Measurements from ENCODE around the gene PAOX.
"Not testable (repeated sequence)": the region's sequence is repeated elsewhere in the genome, so short reads cannot be mapped to it uniquely, and the experiment has no call there.

PAOX gene

DNA sequence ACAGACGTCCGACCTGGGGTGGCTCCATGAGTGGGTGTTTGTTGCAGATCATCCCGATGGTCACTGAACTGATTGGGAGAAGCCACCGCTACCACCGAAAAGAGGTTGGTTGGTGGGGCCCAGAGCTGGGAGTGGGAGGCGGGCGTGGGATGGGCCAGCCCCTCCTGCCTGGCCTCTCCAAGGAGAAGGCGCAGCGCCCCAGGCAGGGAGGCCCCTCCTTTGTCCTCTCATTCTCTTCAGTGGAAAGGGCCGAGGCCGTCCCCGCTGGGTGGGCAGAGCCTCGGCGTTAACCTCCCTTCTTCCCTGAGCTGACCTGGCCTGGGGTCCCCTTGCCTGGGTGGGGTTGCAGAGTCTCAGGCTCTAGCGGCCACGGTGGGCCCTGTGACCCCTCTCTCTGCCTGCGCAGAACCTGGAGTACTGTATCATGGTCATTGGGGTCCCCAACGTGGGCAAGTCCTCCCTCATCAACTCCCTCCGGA lies 20.1 kb downstream of the PAOX start:
- Mint-ChIP-seq H3K27ac (no peak overlapping the region), H3K9me3 (no peaks in the 10 kb centered on the region), H3K4me3 (no peak overlapping the region), H3K27me3 (no peaks in the 10 kb centered on the region), H3K4me1 (ENCODE audit: low read depth) (peaks cover 42% of the 10 kb centered on the region), H3K36me3 (ENCODE audit: low read depth) (peaks cover 71% of the 10 kb centered on the region)

DNA sequence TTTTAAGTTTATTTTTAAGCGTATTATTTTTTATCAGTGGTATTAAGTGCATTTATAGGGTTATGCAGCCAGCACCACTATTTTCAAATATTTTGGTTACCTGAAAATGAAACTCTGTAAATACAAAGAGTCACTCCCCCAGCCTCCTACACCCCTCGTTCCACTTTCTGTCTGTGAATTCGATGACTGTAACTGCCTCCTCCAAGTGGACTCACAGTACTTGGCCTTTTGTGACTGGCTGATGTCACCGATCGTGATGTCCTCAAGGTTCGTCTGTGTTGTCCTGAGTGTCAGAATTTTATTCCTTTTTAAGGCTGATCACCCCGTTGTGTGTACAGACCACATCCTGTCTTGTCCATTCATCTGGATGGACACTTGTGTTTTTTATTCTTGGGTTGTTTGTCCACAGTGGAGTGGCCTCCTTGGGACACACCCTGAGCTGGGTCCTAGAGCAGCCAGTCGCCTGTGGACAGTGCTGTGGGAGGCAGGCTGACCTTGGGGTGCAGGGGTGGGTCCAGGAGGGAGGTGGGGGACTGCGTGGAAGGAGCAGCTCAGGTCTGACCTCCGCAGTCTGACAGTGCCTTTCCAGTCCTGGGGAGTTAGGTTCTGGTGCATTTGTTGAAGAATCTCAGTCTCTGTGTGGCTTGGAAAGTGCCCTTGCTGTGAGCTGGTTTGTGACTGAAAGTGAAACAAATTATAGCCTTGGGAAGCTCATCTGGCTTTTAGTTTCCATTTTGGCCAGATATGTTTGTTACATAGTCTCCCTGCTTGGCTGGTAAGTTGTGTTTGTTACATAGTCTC lies 21.8 kb downstream of the PAOX start:
- no peaks in the 10 kb centered on the region for H3K9me3 Mint-ChIP-seq
- no peaks in the 10 kb centered on the region for H3K27me3 Mint-ChIP-seq
- H3K4me3 Mint-ChIP-seq: no peak overlapping the region
- H3K36me3 Mint-ChIP-seq (ENCODE audit: low read depth): peaks cover 78% of the 10 kb centered on the region
- peaks cover 42% of the 10 kb centered on the region for H3K4me1 Mint-ChIP-seq (ENCODE audit: low read depth)
- peak overlapping the region; percentile 50 for H3K27ac Mint-ChIP-seq

DNA sequence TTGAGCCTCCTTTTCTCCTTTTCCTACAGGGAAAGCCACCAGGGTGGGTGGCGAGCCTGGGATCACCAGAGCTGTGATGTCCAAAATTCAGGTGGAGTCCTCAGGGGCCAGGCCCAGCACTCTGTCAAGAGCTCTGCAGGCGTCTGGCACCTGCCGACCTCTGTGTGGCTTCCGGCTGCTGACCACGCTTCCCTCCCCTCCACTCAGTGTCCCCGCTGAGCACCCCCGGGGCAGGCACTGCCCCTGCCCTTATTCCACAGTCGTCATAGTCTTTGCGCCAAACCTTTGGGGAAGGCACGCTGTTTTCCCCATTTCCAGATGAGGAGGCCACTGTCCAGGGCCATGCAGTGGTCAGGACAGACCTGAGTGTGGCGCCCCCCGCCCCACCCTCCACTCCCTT lies 22.4 kb downstream of the PAOX start:
- Mint-ChIP-seq H3K4me1 (ENCODE audit: low read depth) (peaks cover 47% of the 10 kb centered on the region), H3K27me3 (no peaks in the 10 kb centered on the region), H3K4me3 (no peak overlapping the region), H3K36me3 (ENCODE audit: low read depth) (peaks cover 78% of the 10 kb centered on the region), H3K27ac (peak overlapping the region; percentile 50), H3K9me3 (no peaks in the 10 kb centered on the region)

DNA sequence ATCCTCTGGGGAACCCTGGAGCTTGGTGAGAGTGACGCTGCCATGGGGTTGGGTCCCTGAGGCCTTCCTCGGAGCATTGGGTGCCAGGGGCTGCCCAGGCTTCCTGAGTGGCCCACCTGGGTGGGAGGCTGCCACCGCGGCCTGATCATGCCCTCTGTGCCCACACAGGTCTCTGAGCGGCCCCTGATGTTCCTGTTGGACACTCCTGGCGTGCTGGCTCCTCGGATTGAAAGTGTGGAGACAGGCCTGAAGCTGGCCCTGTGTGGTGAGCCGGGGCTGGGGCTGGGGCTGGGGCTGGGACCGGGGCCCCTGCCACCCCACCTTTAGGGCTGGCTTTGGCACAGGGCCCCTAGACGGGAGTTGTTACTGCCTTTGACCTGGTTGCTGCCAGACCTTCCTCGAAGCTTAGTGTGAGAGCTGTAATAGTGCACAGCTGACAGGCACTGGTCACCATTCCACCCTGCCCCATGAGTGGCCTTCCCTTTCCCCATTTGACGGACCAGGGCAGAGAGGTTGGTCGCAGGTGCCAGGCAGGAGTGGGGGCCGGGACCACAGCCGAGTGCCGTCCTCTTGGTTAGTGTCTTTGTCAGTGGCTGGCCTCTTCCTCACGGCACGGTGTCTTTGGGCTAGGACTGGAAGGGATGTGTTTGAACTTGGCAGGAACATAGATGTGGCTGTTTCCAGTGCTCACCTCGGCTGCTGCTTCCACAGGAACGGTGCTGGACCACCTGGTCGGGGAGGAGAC lies 23.1 kb downstream of the PAOX start:
- Mint-ChIP-seq H3K4me1 (ENCODE audit: low read depth) (peaks cover 49% of the 10 kb centered on the region), H3K9me3 (no peaks in the 10 kb centered on the region), H3K36me3 (ENCODE audit: low read depth) (peaks cover 78% of the 10 kb centered on the region), H3K27ac (no peak overlapping the region), H3K4me3 (no peak overlapping the region), H3K27me3 (no peaks in the 10 kb centered on the region)

DNA sequence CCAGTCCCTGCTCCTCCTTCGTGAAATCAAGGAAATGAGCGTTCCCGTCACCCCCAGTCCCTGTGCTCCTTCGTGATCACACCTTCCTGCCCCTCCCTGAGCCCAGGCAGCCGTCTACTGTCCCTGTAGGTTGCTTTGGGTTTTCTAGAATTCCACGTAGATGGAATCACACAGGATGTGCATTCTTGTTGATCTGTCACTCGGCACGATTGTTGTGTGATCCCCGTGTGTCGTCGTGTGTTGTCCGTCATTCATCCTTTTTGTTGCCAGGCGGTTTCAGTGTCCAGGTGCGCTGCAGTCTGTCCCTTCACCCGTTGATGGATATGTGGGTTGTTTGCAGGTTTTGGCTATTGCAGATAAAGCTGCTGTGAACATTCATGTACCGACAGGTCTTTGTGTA lies 24.3 kb downstream of the PAOX start:
- H3K4me1 Mint-ChIP-seq (ENCODE audit: low read depth): peaks cover 55% of the 10 kb centered on the region
- H3K36me3 Mint-ChIP-seq (ENCODE audit: low read depth): peaks cover 77% of the 10 kb centered on the region
- no peaks in the 10 kb centered on the region for H3K9me3 Mint-ChIP-seq
- no peaks in the 10 kb centered on the region for H3K27me3 Mint-ChIP-seq
- no peak overlapping the region for H3K4me3 Mint-ChIP-seq
- no peak overlapping the region for H3K27ac Mint-ChIP-seq

DNA sequence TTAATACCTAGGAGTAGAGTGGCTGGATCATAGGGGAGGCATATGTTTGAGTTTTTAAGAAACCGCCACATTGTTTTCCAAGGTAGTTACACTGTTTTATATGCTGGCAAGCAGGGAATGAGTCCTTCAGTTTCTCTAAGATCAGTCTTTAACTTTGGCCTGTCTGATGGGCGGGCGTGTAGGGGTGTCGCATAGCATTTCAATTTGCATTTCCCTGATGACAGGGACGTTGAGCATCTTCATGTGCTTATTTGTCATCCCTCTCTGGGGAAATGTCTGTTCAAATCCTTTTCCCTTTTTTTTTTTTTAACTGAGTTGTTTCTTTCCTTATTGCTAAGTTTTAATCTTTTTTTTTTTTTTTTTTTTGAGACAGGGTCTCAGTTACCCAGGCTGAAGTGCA lies 24.7 kb downstream of the PAOX start:
- H3K27ac Mint-ChIP-seq: no peak overlapping the region
- peaks cover 57% of the 10 kb centered on the region for H3K4me1 Mint-ChIP-seq (ENCODE audit: low read depth)

DNA sequence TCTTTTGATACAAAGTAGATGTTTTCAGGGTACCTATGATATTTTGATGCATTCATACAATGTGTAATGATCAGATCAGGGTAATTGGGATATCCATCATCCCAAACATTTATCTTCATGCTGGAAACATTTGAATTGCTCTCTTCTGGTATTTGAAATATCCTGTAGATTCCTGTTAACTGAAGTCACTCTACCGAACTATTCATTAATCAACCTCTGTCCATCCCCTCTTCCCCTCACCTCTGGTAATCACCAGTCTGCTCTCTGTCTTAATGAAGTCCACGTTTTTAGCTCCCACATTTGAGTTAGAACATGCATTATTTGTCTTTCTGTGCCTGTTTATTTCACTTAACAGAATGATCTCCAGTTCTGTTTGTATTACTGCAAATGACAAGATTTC lies 26.2 kb downstream of the PAOX start:
- Mint-ChIP-seq H3K36me3 (ENCODE audit: low read depth) (peaks cover 82% of the 10 kb centered on the region), H3K4me3 (no peak overlapping the region), H3K4me1 (ENCODE audit: low read depth) (peaks cover 57% of the 10 kb centered on the region), H3K9me3 (no peaks in the 10 kb centered on the region), H3K27me3 (no peaks in the 10 kb centered on the region), H3K27ac (peak overlapping the region; percentile 29)

More for the DNA sequence above, 24.7 kb downstream of the PAOX start:
- Mint-ChIP-seq H3K9me3 (no peaks in the 10 kb centered on the region), H3K4me3 (no peak overlapping the region), H3K36me3 (ENCODE audit: low read depth) (peaks cover 77% of the 10 kb centered on the region), H3K27me3 (no peaks in the 10 kb centered on the region)

DNA sequence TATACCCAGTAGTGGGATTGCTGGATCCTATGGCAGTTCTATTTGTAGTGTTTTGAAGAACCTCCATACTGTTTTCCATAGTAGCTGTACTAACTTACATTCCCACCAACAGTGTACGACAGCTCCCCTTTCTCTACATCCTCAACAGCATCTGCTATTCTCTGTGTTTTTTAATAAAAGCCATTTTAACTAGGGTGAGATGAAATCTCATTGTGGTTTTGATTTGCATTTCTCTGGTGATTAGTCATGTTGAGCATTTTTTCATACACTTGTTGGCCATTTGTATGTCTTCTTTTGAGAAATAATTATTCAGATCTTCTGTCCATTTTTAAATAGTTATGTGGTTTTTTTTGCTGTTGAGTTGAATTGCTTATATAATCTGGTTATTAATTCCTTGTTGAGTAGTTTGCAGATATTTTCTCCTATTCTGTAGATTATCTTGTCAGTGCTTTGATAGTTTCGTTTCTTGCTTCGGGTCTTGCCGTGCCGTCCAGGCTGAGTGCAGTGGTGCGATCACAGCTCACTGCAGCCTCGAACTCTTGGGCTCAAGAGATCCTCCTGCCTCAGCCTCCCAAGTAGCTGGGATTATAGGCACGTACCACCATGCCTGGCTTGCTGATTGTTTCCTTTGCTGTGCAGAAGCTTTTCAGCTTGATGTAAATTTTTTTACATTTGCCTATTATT lies 26.9 kb downstream of the PAOX start:
- Mint-ChIP-seq H3K4me1 (ENCODE audit: low read depth) (peaks cover 52% of the 10 kb centered on the region), H3K27ac (peak overlapping the region; percentile 17), H3K36me3 (ENCODE audit: low read depth) (peaks cover 82% of the 10 kb centered on the region), H3K27me3 (no peaks in the 10 kb centered on the region), H3K9me3 (peaks cover 4% of the 10 kb centered on the region), H3K4me3 (peak overlapping the region; percentile 18)

DNA sequence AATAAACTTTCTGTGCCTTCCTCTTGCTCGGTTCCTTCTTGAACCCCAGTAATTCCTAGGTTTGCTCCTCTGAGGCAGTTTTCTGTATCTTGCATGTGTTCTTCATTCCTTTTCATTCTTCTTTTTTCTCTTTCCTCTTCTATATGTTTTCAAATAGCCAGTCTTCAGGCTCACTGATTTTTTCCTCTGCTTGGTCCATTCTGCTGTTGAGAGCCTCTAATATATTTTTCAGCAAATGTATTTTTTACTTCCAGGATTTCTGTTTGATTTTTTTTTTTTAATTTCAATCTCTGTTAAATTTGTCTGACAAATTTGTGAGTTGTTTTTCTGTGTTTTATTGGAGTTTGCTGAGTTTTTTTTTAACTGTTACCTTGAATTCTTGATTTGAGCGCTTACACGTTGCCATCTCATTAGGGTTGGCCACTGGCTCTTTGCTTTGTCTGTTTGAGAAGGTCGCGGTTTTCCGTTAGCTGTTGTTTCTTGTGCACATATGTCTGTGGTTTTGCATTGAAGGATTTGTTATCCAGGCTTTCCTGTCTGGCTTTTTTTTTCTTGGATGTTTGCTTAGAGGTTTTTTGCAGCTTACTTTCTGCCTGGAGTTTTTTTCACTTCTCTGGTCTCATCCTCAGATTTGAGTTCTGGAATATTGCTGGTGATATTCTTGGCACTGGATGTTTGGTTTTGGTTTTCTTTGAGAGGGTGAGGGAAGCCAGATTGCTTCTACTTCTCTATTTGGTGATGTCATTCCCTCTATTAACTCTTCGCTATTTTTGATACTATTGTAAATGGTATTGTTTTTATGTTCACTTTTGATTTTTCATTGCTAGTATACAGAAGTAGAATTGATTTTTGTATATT lies 32.7 kb downstream of the PAOX start:
- Mint-ChIP-seq H3K9me3 (peaks cover 21% of the 10 kb centered on the region), H3K36me3 (ENCODE audit: low read depth) (peaks cover 85% of the 10 kb centered on the region), H3K4me3 (no peak overlapping the region), H3K4me1 (ENCODE audit: low read depth) (peaks cover 36% of the 10 kb centered on the region), H3K27ac (peak overlapping the region; percentile 7), H3K27me3 (no peaks in the 10 kb centered on the region)

DNA sequence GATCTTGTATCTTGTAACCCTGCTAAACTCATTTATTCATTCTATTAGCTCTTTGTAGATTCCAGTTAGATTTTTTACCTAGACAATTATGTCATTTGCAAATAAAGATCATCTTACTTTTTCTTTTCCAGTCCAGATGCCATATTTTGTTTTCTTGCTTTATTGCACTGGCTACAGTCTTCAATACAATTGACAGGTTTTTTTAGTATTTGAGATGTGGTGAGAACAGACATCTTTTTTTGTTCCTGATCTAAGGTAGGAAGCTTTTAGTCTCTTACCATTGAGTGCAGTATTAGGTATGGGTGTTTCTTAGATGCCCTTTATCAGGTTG lies 33.3 kb downstream of the PAOX start:
- peaks cover 21% of the 10 kb centered on the region for H3K9me3 Mint-ChIP-seq
- no peaks in the 10 kb centered on the region for H3K27me3 Mint-ChIP-seq
- peaks cover 31% of the 10 kb centered on the region for H3K4me1 Mint-ChIP-seq (ENCODE audit: low read depth)
- peaks cover 79% of the 10 kb centered on the region for H3K36me3 Mint-ChIP-seq (ENCODE audit: low read depth)
- no peak overlapping the region for H3K27ac Mint-ChIP-seq
- H3K4me3 Mint-ChIP-seq: no peak overlapping the region

DNA sequence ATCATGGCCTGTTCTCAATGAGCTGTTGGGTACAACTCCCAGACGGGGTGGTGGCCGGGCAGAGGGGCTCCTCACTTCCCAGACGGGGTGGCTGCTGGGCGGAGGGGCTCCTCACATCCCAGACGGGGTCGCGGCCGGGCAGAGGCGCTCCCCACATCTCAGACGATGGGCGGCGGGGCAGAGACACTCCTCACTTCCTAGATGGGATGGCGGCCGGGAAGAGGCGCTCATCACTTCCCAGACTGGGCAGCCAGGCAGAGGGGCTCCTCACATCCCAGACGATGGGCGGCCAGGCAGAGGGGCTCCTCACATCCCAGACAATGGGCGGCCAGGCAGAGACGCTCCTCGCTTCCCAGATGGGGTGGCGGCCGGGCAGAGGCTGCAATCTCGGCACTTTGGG lies 35.3 kb downstream of the PAOX start:
- H3K27ac Mint-ChIP-seq, H3K4me3 Mint-ChIP-seq, H3K27me3 Mint-ChIP-seq: not testable (repeated sequence)
- H3K4me1 Mint-ChIP-seq (ENCODE audit: low read depth): peaks cover 20% of the 10 kb centered on the region
- H3K36me3 Mint-ChIP-seq (ENCODE audit: low read depth): peaks cover 66% of the 10 kb centered on the region
- H3K9me3 Mint-ChIP-seq: peaks cover 21% of the 10 kb centered on the region

DNA sequence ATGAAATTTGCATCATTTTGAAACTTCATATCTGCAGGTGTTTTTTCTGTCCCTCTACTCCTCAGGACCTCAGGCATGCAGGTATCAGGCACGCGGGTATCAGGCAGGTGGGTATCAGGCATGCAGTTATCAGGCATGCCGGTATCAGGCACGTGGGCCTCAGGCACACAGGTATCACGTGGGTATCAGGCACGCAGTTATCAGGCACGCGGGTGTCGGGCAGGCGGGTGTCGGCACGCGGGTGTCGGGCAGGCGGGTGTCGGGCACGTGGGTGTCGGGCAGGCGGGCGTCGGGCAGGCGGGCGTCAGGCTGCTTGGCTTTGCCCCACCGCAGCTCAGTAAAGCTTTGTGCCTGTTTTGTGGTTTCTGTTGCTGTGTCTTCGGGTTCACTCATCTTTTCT lies 36.7 kb downstream of the PAOX start:
- Mint-ChIP-seq H3K36me3 (ENCODE audit: low read depth) (peaks cover 58% of the 10 kb centered on the region), H3K27ac (no peak overlapping the region), H3K4me1 (ENCODE audit: low read depth) (peaks cover 15% of the 10 kb centered on the region), H3K4me3 (no peak overlapping the region), H3K9me3 (peaks cover 20% of the 10 kb centered on the region), H3K27me3 (no peaks in the 10 kb centered on the region)

DNA sequence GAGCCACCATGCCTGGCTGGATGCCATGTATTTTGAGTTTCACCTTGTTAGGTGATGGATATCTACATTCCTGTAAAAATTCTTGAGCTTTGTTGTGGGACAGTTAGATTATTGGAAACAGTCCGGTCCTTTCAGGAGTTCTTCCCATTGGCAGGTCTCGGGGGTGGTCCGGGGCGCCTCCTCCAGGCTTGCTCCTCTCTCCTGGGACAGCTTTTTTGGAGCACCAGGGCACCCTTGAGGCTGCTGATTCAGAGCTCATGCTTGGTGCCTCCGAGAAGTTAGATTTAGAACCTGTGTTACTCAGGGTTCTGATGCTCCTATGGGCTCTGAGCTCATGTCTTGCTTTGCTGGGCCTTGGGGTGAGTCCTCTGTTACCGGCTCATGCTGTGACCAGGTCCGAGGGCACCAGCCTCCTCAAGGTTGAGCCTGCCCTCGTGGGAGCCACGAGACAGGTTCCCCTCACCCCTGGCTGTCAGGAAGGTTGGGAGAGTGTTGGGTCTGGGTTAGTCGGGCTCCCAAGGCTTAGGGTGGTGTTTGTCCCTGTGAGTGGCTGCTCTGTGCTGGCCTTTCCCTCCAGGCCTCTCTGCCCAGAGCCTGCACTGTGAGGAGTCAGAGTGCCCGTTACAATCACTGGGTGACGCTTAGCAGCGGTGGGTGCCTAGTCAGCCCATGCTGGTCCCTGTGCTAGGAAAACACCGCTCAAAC lies 39.4 kb downstream of the PAOX start:
- no peaks in the 10 kb centered on the region for H3K27me3 Mint-ChIP-seq
- H3K9me3 Mint-ChIP-seq: peaks cover 2% of the 10 kb centered on the region
- no peak overlapping the region for H3K27ac Mint-ChIP-seq
- H3K4me1 Mint-ChIP-seq (ENCODE audit: low read depth): peaks cover 6% of the 10 kb centered on the region
- H3K4me3 Mint-ChIP-seq: no peak overlapping the region
- H3K36me3 Mint-ChIP-seq (ENCODE audit: low read depth): peaks cover 31% of the 10 kb centered on the region
